Cardiac muscle cell (in vitro differentiated cells and primary cell): Measurements from ENCODE around the gene ZNF740. TPM values are rescaled to one million over a fixed set of nuclear protein-coding genes. Genes with fewer than 3 reads are reported as not detected.

Experiments used
- DNase-seq, 2 donors: peaks; one replicate each; pipeline versions ENCODE4 v3.0.0 to v3.0.0-alpha.2; 2010 to 2017; ENCODE audit warnings: low read depth in 1 of 2, low spot score in 1 of 2
- H3K27ac ChIP-seq: fragments of 200-600 bp; sonication (generic); 2 replicates; pipeline ENCODE4 v1.5.1; 2016
- H3K27me3 ChIP-seq: fragments of 200-600 bp; sonication (generic); 2 replicates; pipeline ENCODE4 v1.6.0; 2016; ENCODE audit warnings: control low read depth
- H3K36me3 ChIP-seq: fragments of 200-600 bp; sonication (generic); 2 replicates; pipeline ENCODE4 v1.5.1; 2016; ENCODE audit warnings: control low read depth
- H3K4me1 ChIP-seq: fragments of 200-600 bp; sonication (generic); 2 replicates; pipeline ENCODE4 v1.8.1; 2017; ENCODE audit warnings: low read depth, mild to moderate bottlenecking, mixed run types
- H3K4me3 ChIP-seq: fragments of 200-600 bp; sonication (generic); 2 replicates; pipeline ENCODE4 v1.5.1; 2016; ENCODE audit warnings: mild to moderate bottlenecking
- H3K9me3 ChIP-seq: fragments of 200-600 bp; sonication (generic); 2 replicates; pipeline ENCODE4 v1.5.1; 2017; ENCODE audit warnings: low read depth, mild to moderate bottlenecking, control low read depth
- polyA plus RNA-seq: library from polyadenylated mRNA; unstranded; fragments of >200 nt; fragmentation: Nextera tagmentation; extraction: Ambion mirVana; gene quantifications from 2 replicates; pipeline ENCODE4 v1.2.1, GENCODE V29; 2016
- total RNA-seq: library from RNA; depleted of rRNA; stranded (reverse); fragments of >200 nt; gene quantifications from 2 replicates; pipeline ENCODE4 v1.2.3, GENCODE V29; 2016
- TF ChIP-seq, protein P1 (sequence below): IDR thresholded peaks from 2 replicates; pipeline ENCODE4 v1.5.1; 2012; ENCODE audit warnings: low read depth, mild to moderate bottlenecking, low read length

ZNF740 gene
- total and polyA plus RNA-seq, 2 experiments from 2014 or later, result 4.4 to 20.5 TPM

DNA sequence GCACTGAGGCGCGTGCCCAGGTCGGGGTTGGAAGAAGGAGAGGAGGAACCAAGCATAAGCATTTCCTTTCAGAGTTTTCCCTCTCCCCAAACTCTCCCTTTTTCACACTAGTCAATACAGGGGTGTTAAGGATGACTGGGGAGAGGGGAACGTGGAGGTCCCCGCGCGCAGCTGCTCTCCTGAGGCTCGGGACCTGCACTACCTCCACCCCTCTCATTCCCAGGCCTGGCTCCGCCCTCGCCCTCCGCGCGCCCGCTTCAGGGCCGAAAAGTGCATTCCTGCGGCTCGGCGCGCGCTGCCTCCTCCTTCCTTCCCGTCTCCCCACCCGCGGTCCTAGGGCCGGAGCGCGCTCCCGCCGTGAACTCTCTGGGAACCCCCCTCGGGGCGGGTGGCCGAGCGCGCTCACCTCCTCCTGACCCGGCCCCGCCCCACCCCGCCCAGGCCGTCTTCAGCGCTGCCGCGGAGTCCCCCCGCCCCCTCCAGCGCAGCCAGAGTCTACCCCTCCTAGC lies 40.2 kb downstream of the ZNF740 start:
- no peaks in the 10 kb centered on the region for H3K9me3 ChIP-seq
- no peaks in the 10 kb centered on the region for H3K36me3 ChIP-seq
- H3K4me3 ChIP-seq, result peak overlapping the region; percentile 55
- no peaks in the 10 kb centered on the region for H3K27me3 ChIP-seq
- DNase-seq, result peak; percentile 98
- peak overlapping the region; percentile 93 for H3K27ac ChIP-seq
- TF ChIP-seq, protein P1, sequence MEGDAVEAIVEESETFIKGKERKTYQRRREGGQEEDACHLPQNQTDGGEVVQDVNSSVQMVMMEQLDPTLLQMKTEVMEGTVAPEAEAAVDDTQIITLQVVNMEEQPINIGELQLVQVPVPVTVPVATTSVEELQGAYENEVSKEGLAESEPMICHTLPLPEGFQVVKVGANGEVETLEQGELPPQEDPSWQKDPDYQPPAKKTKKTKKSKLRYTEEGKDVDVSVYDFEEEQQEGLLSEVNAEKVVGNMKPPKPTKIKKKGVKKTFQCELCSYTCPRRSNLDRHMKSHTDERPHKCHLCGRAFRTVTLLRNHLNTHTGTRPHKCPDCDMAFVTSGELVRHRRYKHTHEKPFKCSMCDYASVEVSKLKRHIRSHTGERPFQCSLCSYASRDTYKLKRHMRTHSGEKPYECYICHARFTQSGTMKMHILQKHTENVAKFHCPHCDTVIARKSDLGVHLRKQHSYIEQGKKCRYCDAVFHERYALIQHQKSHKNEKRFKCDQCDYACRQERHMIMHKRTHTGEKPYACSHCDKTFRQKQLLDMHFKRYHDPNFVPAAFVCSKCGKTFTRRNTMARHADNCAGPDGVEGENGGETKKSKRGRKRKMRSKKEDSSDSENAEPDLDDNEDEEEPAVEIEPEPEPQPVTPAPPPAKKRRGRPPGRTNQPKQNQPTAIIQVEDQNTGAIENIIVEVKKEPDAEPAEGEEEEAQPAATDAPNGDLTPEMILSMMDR, result no peak
- peaks cover 52% of the 10 kb centered on the region for H3K4me1 ChIP-seq

DNA sequence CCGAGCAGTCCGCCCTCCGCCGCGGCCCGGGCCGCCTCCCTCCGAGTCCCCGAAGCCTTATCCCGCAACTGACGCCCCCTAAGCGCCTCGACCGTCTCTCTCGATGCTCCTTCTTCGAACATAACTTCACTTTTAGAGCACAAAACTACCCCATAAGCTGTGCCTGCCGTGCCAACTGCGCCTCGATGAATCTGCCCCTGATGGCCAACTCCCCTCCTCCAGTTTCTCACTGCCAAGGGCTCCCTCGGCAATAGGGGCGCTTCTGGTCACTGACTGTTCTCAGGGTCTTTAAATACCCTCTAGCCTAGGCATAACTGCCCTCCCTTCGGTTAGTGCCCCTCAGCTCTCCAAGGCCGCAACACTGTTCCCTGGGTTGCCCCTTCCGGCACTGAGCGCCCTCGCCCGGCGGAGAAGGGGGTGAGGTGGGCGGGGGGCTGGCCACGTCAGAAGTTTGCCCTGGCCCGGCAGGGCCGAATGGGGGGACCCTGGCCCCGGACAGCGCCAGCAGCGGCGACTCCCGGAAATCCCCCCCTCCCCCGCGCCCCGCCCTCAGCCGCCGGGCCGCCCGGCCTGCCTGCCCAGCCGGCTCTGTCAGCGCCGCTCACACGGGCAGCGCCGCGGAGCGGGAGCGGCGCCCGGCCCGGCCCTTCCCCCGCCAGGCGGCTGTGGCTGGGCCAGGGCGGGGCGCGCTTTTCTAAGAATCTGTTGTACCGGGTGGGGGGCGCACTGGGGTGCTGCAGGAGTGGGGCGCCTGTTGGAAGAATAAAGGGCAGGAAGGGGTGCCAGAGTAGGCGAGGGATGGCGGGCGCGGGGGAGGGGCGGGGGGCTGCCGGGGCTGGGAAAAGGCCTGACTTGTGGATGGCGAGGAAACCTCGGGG lies 40.9 kb downstream of the ZNF740 start:
- peak overlapping the region; percentile 55 for H3K4me3 ChIP-seq
- no peaks in the 10 kb centered on the region for H3K9me3 ChIP-seq
- DNase-seq, result peak; percentile 73 to 85
- peaks cover 55% of the 10 kb centered on the region for H3K4me1 ChIP-seq
- H3K36me3 ChIP-seq, result no peaks in the 10 kb centered on the region
- TF ChIP-seq, protein P1, result peak; percentile 32
- no peaks in the 10 kb centered on the region for H3K27me3 ChIP-seq
- H3K27ac ChIP-seq, result peak overlapping the region; percentile 93

DNA sequence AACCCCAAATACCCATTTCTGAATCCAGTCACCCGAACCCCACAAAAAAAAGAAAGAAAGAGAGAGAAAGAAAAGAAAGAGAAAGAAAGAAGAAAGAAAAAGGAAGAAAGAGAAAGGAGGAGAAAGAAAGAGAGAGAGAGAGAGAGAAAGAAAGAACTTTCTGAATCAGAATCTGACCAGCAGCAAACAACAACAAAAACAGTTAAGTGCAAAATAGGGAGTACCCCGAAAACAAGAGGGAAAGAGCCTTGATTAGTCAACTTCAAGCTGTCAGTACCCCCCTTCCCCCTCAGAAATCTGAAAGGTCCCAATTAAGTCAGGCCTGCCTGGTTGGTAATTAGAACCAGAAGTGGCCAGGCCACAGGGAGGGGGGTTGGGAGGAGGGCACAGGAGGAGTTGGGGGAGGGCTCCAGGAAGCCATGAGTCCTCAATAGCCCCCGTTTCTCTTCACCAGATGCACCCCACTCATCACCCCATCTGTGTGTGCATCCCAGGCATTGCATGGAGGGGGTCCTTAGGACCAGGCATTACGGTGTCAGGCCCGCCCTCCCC lies 41.7 kb downstream of the ZNF740 start:
- Histone ChIP-seq H3K4me3 (peak overlapping the region; percentile 55), H3K4me1 (peaks cover 55% of the 10 kb centered on the region), H3K27me3 (no peaks in the 10 kb centered on the region), H3K36me3 (no peaks in the 10 kb centered on the region), H3K27ac (peak overlapping the region; percentile 93), H3K9me3 (no peaks in the 10 kb centered on the region)
- no peak for DNase-seq
- TF ChIP-seq, protein P1, result no peak

DNA sequence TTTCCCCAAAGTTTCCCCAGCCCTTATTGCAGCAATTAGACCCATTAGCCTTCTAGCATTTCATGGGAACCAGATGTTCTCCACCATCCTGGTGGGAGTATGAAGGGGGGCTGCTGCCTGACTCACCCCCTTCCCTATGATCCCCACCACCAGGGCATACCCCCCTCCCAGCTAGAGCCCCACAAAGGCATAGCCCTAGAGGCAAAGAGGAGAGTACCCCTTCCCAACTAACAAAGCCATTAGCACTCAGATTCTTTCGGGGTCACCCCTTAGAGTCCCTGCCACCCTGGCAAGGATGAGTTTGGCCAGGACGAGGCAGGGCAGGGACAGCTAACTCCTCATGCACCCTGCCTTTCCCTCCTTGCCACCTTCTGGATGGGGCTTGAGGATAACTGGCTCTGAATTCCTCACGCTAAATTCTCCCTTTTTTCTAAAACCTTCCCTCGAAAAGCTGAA lies 42.3 kb downstream of the ZNF740 start:
- TF ChIP-seq, protein P1, result no peak
- H3K4me1 ChIP-seq, result peaks cover 55% of the 10 kb centered on the region
- no peak for DNase-seq
- no peak overlapping the region for H3K4me3 ChIP-seq
- no peaks in the 10 kb centered on the region for H3K27me3 ChIP-seq
- H3K27ac ChIP-seq, result peak overlapping the region; percentile 93
- no peaks in the 10 kb centered on the region for H3K9me3 ChIP-seq
- H3K36me3 ChIP-seq, result no peaks in the 10 kb centered on the region

DNA sequence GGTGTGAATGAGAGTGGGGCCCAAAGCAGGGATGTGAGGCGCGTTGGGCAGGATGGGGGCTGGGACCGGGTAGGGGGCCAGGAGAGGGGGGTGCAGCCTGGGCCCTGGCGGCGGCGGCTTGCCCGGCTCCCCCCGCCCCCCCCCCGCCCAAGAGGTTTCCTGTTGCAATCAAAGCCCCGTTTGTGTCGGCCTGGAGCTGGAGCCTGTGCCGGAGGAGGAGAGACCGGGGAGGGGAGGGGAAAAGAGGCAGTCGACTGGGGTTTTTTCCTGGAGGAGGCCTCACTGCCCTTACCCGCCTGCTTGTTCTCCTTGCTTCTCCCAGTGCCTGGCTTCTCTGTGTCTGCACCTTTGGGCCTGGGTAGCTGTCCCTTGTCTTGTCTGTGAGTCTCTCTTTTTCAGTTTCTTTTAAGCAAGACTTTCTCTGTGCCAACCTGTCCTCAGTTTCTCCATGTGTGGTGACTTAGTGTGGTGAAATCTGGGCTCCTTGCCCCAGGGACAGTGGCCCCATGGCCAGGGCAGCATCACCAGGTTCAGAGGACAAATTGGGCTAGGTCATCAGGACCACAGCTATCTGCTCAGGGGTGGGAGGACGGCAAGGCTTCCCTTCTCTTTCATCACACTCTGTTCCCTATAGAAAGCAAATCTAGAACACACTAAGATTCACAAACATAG lies 43.0 kb downstream of the ZNF740 start:
- TF ChIP-seq, protein P1, result no peak
- Histone ChIP-seq H3K4me1 (peaks cover 49% of the 10 kb centered on the region), H3K27me3 (no peaks in the 10 kb centered on the region), H3K9me3 (no peaks in the 10 kb centered on the region), H3K36me3 (no peaks in the 10 kb centered on the region), H3K4me3 (no peak overlapping the region), H3K27ac (peak overlapping the region; percentile 93)
- DNase-seq, result peak in 1 of 2 donors; percentile 79
